ENCODE results near the gene RABGAP1L. TPM values are rescaled to one million over a fixed set of nuclear protein-coding genes. Genes with fewer than 3 reads are reported as not detected.

Gene RABGAP1L
- total and polyA plus RNA-seq, 2 experiments from 2014 or later: 9.2 to 21.4 TPM

DNA sequence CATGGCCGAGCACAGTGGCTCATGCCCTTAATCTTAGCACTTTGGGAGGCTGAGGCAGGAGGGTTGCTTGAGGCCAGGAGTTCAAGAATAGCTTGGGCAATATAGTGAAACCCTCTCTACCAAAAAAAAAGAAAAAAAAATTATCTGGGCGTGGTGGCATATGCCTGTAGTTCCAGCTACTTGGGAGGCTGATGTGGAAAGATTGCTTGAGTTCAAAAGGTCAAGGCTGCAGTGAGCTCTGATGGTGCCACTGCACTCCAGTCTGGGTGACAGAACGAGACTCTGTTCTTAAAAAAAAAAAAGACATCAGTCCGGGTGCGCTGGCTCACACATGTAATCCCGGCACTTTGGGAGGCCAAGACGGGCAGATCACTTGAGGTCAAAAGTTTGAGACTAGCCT is 589.3 kb downstream of the RABGAP1L start:
- TF ChIP-seq, protein P1, sequence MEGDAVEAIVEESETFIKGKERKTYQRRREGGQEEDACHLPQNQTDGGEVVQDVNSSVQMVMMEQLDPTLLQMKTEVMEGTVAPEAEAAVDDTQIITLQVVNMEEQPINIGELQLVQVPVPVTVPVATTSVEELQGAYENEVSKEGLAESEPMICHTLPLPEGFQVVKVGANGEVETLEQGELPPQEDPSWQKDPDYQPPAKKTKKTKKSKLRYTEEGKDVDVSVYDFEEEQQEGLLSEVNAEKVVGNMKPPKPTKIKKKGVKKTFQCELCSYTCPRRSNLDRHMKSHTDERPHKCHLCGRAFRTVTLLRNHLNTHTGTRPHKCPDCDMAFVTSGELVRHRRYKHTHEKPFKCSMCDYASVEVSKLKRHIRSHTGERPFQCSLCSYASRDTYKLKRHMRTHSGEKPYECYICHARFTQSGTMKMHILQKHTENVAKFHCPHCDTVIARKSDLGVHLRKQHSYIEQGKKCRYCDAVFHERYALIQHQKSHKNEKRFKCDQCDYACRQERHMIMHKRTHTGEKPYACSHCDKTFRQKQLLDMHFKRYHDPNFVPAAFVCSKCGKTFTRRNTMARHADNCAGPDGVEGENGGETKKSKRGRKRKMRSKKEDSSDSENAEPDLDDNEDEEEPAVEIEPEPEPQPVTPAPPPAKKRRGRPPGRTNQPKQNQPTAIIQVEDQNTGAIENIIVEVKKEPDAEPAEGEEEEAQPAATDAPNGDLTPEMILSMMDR (IDR thresholded peaks at IDR 0.05; ENCODE audit: low read depth, low read length): no peak
- DNase-seq (ENCODE audit: low read depth in 1 of 2, low spot score in 1 of 2): no peak
- Histone ChIP-seq H3K36me3 (no peaks in the 10 kb centered on the region), H3K27ac (no peak overlapping the region), H3K4me3 (no peak overlapping the region), H3K4me1 (ENCODE audit: low read depth) (peaks cover 11% of the 10 kb centered on the region), H3K9me3 (ENCODE audit: low read depth) (no peaks in the 10 kb centered on the region), H3K27me3 (no peaks in the 10 kb centered on the region)

DNA sequence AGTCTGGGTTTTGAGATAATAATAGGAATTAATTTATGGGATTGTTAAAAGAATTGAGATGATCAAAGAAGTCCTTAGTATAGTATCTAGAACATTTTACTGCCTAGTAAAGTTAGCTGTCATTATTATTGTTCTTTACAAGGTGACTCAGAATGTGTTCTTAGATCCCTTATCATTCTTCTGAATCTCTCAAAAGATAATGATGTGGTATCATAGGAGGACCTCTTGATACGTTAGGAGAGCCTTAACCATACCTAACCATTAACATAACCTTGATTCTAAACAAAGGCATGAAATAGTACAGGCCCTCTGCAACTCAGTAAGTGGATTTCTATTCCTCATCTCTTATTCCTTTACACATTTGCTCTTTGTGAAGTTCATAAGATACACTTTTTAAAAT is 593.8 kb downstream of the RABGAP1L start:
- Histone ChIP-seq H3K36me3 (no peaks in the 10 kb centered on the region), H3K4me1 (ENCODE audit: low read depth) (no peaks in the 10 kb centered on the region), H3K4me3 (no peak overlapping the region), H3K27me3 (no peaks in the 10 kb centered on the region), H3K27ac (no peak overlapping the region), H3K9me3 (ENCODE audit: low read depth) (no peaks in the 10 kb centered on the region)
- TF ChIP-seq, protein P1 (IDR thresholded peaks at IDR 0.05; ENCODE audit: low read depth, low read length): no peak
- no peak for DNase-seq (ENCODE audit: low read depth in 1 of 2, low spot score in 1 of 2)

GRCh38 chr1:174761335-174761734 is 602.0 kb downstream of the RABGAP1L start:
- H3K27ac ChIP-seq: no peak overlapping the region
- H3K36me3 ChIP-seq: no peaks in the 10 kb centered on the region
- H3K4me3 ChIP-seq: no peak overlapping the region
- TF ChIP-seq, protein P1 (IDR thresholded peaks at IDR 0.05; ENCODE audit: low read depth, low read length): no peak
- H3K9me3 ChIP-seq (ENCODE audit: low read depth): no peaks in the 10 kb centered on the region
- H3K4me1 ChIP-seq (ENCODE audit: low read depth): no peaks in the 10 kb centered on the region
- H3K27me3 ChIP-seq: no peaks in the 10 kb centered on the region
- no peak for DNase-seq (ENCODE audit: low read depth in 1 of 2, low spot score in 1 of 2)

DNA sequence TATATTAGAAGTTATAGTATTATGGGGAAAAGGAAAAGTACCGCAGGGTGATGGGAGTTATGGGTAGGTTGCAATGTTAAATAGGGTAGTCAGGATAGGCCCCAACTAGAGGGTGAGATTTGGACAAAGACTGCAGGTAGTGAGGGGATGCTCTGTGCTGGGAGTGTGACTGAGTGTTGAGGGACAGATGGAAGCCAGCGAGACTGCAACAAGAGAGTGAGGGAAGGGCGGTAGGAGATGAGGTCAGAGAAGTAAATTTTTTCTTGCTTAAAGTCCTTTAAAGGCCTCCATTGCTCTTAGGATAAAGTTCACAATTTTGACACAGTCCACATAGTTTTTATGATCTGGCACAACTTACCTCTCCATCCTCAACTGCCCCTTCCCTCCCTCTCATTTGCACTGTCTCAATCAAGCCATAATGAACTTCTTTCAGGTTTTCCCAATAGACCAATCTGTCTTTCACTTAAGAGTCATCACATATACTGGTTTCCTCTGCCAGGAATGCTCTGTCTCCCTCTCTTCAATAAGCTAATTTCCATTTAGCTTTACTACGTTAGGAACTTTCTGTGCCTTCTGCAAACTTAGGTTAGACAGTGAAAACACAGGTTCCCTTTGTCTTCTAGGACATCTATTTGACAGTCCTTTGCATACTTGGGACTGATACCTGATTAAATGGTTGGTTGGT is 602.7 kb downstream of the RABGAP1L start:
- TF ChIP-seq, protein P1 (IDR thresholded peaks at IDR 0.05; ENCODE audit: low read depth, low read length): no peak
- H3K36me3 ChIP-seq: no peaks in the 10 kb centered on the region

DNA sequence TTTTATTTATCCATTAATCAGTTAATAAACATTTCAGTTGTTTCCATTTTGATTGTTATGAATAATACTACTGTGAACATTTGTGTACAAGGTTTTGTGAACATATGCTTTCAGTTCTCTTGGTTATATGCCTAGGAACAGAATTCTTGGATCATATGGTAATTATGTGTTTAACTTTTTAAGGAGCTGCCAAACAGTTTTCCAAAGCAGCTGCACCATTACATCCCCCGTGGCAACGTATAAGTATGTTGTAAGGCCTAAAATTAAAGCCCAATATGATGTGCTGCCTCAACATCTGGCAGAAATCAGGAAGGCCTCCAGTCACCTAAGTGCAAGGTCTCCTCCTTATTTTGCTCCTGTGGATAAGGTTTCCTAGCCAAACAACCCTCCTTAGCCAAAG is 604.9 kb downstream of the RABGAP1L start:
- H3K36me3 ChIP-seq: no peaks in the 10 kb centered on the region
- TF ChIP-seq, protein P1 (IDR thresholded peaks at IDR 0.05; ENCODE audit: low read depth, low read length): no peak
- no peak overlapping the region for H3K27ac ChIP-seq

More for the DNA sequence above, 602.7 kb downstream of the RABGAP1L start:
- Histone ChIP-seq H3K4me1 (ENCODE audit: low read depth) (no peaks in the 10 kb centered on the region), H3K27me3 (no peaks in the 10 kb centered on the region), H3K9me3 (ENCODE audit: low read depth) (no peaks in the 10 kb centered on the region), H3K4me3 (no peak overlapping the region), H3K27ac (no peak overlapping the region)
- DNase-seq (ENCODE audit: low read depth in 1 of 2, low spot score in 1 of 2): no peak

More for the DNA sequence above, 604.9 kb downstream of the RABGAP1L start:
- no peaks in the 10 kb centered on the region for H3K4me1 ChIP-seq (ENCODE audit: low read depth)
- no peak for DNase-seq (ENCODE audit: low read depth in 1 of 2, low spot score in 1 of 2)
- H3K27me3 ChIP-seq: no peaks in the 10 kb centered on the region
- no peaks in the 10 kb centered on the region for H3K9me3 ChIP-seq (ENCODE audit: low read depth)
- no peak overlapping the region for H3K4me3 ChIP-seq

Data from cardiac muscle cell (in vitro differentiated cells and primary cell).